GF-D8 (cell line): ENCODE results near the gene LRRIQ3.

Source experiments
- DNase-seq: peaks from one replicate; lab custom pipeline; 2025; lab: John Stamatoyannopoulos, UW

LRRIQ3 gene

DNA sequence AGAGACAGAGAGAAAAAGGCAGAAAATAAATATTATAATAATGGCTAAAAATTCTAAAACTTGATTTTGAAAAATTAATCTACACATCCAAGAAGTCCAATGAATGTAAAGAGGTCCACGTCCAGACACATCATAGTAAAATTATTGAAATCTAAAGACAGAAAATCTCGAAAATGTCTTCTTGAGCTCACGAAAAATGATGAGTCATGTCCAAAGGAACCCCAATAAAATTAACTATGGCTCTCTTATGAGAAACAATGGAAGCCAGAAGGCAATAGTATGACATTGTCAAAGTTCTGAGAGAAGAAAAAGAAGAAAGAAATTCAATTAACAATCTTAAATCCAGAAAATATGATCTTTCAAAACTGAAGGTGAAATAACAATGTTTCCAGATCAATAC is 84.6 kb downstream of the LRRIQ3 start:
- DNase-seq = no peak

- DNase-seq = no peak
Measured at GRCh38 chr1:74107394-74107793, 90.6 kb downstream of the LRRIQ3 start.

DNA sequence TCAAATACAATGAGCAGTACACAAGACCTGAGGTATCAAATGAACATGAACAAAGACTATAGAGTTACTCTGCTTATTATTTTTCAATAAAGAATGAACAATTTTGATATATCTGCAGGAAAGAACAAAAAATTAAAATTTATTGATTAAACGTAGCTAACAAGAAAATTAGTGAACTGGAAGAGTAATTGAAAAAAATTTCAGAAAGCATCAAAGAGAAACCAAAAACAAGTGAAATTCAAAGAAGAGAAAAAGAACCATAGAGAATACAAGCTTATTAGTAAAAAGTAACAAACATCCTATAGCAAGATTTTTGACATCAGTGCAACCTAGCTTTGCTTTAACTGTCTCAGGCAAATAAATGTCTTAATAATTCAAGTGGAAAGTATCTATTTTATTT is 106.6 kb downstream of the LRRIQ3 start:
- no peak for DNase-seq

DNA sequence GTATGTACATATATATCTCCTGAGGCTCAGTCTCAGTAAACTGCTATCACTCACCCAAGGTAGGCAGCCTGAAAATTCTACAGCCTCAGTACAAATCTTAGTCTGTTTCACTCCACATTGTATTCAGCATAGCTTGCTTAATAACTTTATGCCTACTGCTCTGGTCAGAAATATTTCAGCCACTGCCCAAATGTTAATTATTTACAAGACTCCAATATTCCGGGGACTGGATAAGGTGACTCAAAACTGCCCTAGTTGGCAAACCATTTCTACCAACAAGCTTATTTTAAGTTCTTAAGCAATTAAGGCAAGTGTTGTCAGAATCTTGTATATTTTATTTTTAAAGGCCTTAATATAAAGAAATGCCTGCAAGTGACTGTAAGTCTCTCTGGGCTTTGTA is 114.8 kb downstream of the LRRIQ3 start:
- no peak for DNase-seq

GRCh38 chr1:74065081-74065480 is 132.9 kb downstream of the LRRIQ3 start:
- DNase-seq = no peak

DNA sequence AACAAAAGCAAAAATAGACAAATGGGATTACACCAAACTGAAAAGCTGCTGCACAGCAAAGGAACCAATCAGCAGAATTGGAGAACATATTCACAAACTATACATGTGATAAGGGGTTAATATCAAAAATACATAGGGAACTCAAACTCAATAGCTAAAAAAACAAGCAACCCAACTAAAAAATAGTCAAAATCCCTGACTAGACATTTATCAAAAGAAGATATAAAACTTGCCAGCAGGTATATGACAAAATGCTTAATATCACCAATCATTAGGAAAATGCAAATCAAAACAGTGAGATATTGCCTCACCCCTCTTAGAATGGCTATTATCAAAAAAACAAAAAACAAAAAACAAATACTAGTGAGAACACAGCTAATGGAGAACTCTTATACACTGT is 140.3 kb downstream of the LRRIQ3 start:
- DNase-seq = no peak

- no peak for DNase-seq
Measured at GRCh38 chr1:74053407-74053806, 144.6 kb downstream of the LRRIQ3 start.

DNA sequence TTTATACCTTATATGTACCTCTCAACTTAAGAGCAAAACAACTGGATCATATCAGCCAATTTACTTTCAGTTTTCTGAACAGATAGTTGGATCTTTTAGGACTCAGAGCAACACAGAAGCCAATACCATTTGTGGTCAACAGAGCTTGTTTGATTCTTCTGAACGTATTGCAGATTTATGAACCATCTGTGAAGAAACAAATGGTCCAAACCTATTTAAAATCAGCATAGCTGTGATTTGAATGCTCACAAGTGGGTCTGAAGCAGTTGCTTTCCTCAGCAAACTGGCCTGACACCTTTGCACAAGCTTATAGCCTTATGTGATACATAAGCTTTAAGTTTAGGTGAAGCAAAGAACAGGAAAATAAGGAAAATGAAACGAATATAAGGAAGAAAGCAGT is 147.6 kb downstream of the LRRIQ3 start:
- no peak for DNase-seq

GRCh38 chr1:74038042-74038441 is 159.9 kb downstream of the LRRIQ3 start:
- DNase-seq = no peak

DNA sequence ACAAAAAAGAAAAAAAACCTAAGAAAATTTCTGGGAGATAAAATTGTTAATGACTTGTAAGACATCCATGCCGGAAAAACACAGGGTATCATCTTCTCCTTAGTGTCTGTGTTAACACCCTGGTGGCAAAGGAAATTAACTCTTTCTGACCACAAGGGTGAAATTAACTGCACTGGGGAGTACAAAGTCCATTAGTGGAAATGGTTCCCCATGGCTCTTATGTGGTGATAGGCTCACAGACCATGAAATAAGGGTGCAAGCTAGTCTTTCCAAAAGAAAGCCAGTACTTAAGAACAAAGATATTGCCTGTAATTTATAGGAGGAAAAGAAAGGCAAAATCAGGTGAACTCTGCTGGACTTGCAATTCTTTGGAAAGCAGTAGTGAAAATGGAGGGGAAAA is 185.4 kb downstream of the LRRIQ3 start:
- no peak for DNase-seq

DNA sequence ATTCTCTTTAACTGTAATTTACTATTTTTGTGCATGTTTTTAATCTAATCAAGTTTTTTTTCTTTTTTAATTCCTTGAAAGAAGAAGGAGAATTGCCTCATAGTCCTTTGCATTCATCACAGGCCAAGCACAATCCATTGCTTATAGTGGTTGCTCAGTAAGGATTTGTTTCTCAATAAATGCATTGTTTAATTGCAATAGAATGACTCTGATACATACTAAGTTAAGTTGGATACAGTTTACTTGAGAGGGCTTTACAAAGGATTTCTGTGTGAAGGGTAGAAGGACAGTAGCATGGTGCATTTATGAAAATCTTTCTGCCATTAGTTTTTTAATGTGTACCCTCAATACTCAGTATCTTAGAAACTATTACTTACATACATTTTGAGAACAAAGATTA is 186.2 kb downstream of the LRRIQ3 start:
- DNase-seq = no peak

GRCh38 chr1:74010206-74010605 is 187.8 kb downstream of the LRRIQ3 start:
- DNase-seq = no peak

GRCh38 chr1:74005533-74005932 is 192.4 kb downstream of the LRRIQ3 start:
- DNase-seq = no peak

GRCh38 chr1:74003806-74004205 is 194.2 kb downstream of the LRRIQ3 start:
- no peak for DNase-seq

DNA sequence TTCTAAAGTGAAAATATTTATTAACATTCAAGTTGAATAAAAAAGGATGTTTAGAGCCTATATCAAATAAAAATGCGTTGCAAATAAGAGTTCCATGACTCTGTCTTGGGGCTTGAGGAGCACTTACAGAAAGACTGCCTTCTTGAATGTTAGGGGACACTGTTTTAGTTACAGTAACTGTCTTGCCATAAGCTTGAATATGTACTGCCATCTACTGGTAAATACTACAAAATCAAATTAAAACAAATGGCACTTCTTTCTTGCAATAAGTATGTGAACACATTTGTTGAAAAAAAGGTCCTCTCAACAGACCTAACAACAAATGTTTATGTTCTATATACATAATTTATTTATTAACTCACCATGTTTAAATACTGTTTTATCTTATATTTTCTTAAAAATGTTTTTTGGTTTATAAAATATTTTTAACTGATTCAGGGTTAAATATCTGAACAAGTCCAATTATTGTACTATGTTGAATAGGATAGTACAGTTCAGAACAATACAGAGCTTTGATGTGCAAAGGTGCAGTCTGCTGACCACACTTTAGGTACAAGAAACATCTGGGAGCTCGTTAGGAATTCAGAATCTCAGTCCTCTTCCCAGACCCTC is 199.5 kb downstream of the LRRIQ3 start:
- DNase-seq = peak; percentile 19

DNA sequence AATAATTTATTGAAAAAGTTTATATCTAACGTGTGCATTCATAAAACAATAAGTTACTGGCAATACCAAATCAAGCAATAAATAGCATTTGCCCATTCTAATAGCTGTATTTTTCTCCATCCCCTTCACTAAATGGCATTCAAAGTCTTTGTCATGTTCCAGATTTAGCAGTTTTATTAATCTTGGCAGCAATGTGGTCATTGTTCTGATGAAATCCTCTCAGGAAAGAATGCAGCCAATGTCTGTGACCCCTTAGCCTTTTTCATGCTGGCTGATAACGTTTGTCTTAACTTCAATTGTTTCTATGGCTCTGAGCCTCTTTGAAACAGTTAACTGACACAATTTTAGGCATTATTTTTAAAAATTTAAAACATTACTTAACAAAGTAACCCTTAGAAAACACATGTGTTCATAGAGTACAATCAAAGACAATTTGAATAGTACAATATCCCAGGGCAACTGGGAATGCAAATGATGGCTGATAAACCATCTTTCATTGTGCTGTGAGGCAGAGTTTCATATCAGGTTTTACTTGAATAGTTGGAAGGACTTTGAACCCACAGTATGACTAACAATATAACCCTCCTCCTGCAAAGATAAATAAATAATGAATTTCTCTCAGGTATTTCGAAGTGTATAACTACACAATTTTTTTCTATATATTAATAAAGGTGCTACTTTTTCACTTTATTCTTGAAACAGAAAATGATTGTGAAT is 217.5 kb downstream of the LRRIQ3 start:
- DNase-seq = no peak

DNA sequence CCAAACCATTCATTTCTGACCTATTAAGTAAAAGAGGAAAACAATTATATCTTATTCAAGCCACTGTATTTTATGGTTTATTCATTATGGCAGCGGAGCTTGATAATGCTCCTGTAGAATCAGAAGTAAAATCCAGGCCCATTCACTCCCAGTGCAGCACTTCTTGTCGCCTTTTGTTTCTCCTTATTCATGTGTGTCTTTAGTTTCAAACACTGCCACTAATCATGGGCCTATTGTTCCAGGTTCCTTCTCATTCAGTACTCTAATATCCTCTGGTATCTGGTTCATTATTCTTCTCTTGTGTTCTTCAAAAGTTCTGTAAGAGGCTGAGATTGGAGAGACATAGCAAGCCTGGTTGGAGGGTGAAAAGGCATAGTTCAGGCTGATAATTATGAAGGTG is 218.3 kb downstream of the LRRIQ3 start:
- no peak for DNase-seq

- DNase-seq = no peak
Measured at GRCh38 chr1:73978964-73979363, 219.0 kb downstream of the LRRIQ3 start.
